Measurements from ENCODE around the gene UQCRQ. TPM values are rescaled to one million over a fixed set of nuclear protein-coding genes. Genes with fewer than 3 reads are reported as not detected.
A peak's percentile ranks its signal among the peaks of the same experiment; 100 is the strongest.

Gene UQCRQ
- total and polyA plus RNA-seq, 2 of the 13 experiments (the other 11 are each of a cell fraction or from before 2014, with no cell fraction given), result 257 to 575 TPM

DNA sequence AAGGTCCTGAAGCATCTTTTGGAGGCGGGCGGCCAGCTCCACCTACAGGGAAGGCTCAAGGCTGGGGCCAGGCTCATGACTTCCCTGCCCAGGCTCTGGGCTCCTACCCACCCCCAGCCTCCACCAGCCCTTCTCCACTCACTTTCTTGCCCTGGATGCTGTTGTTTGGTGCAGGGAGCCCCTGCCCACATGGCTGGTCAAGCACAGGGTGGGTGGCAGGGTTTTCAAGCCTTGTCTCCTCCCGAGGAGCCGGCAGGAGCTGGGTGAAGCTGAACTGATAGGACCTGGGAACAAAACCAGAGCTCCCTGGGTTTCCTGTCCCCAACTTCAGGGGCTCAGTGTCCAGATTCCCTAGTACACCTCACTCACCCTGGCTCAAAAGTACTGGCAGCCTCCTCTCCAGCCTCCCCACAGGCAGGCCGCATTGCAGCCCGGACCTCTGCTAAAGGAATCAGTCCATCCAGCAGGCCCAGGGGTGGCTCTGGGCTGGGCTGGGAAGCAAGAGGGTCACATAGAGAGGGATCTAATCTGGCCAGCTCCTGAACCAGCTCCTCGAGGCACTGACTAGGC is 42.9 kb upstream of the UQCRQ start:
- Histone ChIP-seq H4K20me1 (ENCODE audit: insufficient read depth, low read length) (no peaks in the 10 kb centered on the region), H3K9me3 (ENCODE audit: low read length) (no peaks in the 10 kb centered on the region), H3K27ac (ENCODE audit: extremely low read length, insufficient read depth, low read length) (no peak overlapping the region), H3K4me1 (ENCODE audit: insufficient read depth, low read length) (peaks cover 55% of the 10 kb centered on the region), H3K79me2 (ENCODE audit: insufficient read depth, low read length) (peaks cover 20% of the 10 kb centered on the region), H3K27me3 (ENCODE audit: control insufficient read depth in 1 of 2, insufficient read depth in 2 of 2, low read length in 2 of 2) (no peaks in the 10 kb centered on the region), H3K36me3 (replicated peaks in 1 of 2; ENCODE audit: control insufficient read depth in 1 of 2, insufficient read depth in 2 of 2, low read length in 2 of 2) (peaks cover 7 to 30% of the 10 kb centered on the region in 2 experiments; a peak in 4 of 5 replicates), H3K4me2 (ENCODE audit: low read depth, low read length) (no peak overlapping the region), H2AFZ (ENCODE audit: low read length) (no peak overlapping the region), H3K9ac (ENCODE audit: insufficient read depth, low read depth, low read length) (no peak overlapping the region), H3K4me3 (replicated peaks in 1 of 3; ENCODE audit: insufficient read depth in 1 of 3, low read depth in 2 of 3, low read length in 3 of 3) (no peak overlapping the region)
- 97% methylated on average over 3 of the region's 7 CpGs for WGBS (ENCODE audit: low lambda C conversion rate)
- intact Hi-C loops (cut with micrococcal nuclease; ENCODE audit: unreplicated experiment), result loop anchor here (5.0 kb wide), 1 partner anchor 296 kb away; no protein-coding TSS in a partner anchor
- FAIRE-seq (no peak), DNase-seq (ENCODE audit: low spot score) (no peak), ATAC-seq (no peak)
- POLR2A ChIA-PET, result interaction anchor here (0.6 to 1.1 kb wide), 3 partner anchors 14 to 265 kb away, joined by 3 read pairs; partner anchors contain the start of gene GDF9
- no TSS peak for BruUV-seq (replicated peaks)
- CTCF ChIA-PET (ENCODE audit: low intra/inter-chr PET ratio, low total read pairs), result no interaction called here
- in situ Hi-C loops (cut with HindIII; ENCODE audit: extremely low pct_ligation_motif_present, low pct_unique_long_range_greater_than_20kb), result no loop called here
- TF ChIP-seq ZNF280D (CRISPR knock-in tag; IDR thresholded peaks at IDR 0.05) (no peak), ZNF207 (IDR thresholded peaks at IDR 0.05; ENCODE audit: borderline replicate concordance) (no peak), HMG20B (CRISPR knock-in tag; conservative IDR thresholded peaks at IDR 0.05) (no peak), GTF2F1 (IDR thresholded peaks at IDR 0.05; ENCODE audit: low read length) (no peak), POLR2G (IDR thresholded peaks at IDR 0.05; ENCODE audit: low read depth, low read length) (peak; percentile 15; the same call in 1 of the 2 replicates), TBL1XR1 (IDR thresholded peaks at IDR 0.05; ENCODE audit: borderline replicate concordance, low read length, partially characterized antibody) (no peak), ELK4 (CRISPR knock-in tag; IDR thresholded peaks at IDR 0.05; ENCODE audit: borderline replicate concordance) (no peak), MXD3 (CRISPR knock-in tag; IDR thresholded peaks at IDR 0.05) (no peak), ZNF570 (CRISPR knock-in tag; IDR thresholded peaks at IDR 0.05; ENCODE audit: borderline replicate concordance) (no peak), HES4 (CRISPR knock-in tag; IDR thresholded peaks at IDR 0.05; ENCODE audit: borderline replicate concordance) (no peak)
- TF ChIP-seq, protein P1, sequence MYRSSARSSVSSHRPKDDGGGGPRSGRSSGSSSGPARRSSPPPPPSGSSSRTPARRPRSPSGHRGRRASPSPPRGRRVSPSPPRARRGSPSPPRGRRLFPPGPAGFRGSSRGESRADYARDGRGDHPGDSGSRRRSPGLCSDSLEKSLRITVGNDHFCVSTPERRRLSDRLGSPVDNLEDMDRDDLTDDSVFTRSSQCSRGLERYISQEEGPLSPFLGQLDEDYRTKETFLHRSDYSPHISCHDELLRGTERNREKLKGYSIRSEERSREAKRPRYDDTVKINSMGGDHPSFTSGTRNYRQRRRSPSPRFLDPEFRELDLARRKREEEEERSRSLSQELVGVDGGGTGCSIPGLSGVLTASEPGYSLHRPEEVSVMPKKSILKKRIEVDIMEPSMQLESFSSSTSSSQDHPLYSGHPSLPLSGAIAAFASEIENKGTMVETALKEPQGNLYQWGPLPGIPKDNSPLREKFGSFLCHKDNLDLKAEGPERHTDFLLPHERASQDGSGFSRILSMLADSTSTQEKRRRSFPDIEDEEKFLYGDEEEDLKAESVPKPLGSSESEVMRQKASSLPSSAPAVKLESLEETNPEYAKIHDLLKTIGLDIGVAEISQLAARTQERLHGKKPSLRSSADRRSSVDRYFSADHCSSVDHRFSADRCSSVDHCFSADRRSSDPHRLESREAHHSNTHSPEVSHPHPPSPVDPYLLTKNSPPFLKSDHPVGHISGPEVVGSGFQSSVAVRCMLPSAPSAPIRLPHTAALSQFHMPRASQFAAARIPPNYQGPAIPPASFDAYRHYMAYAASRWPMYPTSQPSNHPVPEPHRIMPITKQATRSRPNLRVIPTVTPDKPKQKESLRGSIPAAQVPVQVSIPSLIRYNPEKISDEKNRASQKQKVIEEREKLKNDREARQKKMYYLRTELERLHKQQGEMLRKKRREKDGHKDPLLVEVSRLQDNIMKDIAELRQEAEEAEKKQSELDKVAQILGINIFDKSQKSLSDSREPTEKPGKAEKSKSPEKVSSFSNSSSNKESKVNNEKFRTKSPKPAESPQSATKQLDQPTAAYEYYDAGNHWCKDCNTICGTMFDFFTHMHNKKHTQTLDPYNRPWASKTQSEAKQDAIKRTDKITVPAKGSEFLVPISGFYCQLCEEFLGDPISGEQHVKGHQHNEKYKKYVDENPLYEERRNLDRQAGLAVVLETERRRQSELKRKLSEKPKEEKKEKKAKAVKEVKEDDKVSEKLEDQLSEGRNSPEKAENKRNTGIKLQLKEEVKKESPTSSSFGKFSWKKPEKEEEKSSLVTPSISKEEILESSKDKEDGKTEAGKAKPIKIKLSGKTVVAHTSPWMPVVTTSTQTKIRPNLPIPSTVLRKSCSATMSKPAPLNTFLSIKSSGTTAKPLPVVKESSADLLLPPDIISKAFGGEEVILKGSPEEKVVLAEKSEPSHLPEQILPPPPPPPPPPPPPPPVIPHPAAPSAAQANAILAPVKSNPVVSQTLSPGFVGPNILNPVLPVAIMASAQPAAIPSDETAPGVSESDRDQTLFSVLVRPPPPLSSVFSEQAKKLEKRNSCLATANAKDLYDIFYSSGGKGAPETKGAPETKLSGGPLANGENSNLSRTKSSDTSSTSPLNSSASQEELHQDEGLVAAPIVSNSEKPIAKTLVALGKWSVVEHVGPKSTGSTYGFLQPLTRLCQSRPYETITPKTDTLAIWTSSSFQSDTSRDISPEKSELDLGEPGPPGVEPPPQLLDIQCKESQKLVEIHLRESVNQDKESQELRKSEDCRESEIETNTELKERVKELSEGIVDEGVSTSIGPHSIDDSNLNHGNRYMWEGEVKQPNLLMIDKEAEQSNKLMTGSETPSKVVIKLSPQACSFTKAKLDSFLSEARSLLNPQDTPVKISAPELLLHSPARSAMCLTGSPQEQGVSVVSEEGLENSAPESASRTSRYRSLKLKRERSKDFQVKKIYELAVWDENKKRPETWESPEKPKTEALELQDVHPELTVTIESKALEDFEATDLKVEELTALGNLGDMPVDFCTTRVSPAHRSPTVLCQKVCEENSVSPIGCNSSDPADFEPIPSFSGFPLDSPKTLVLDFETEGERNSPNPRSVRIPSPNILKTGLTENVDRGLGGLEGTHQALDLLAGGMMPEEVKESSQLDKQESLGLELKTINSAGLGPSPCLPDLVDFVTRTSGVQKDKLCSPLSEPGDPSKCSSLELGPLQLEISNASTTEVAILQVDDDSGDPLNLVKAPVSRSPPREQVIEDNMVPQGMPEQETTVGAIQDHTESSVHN (CRISPR knock-in tag; IDR thresholded peaks at IDR 0.05), result no peak
